ENCODE results near the gene RAD18. TPM values are rescaled to one million over a fixed set of nuclear protein-coding genes. Genes with fewer than 3 reads are reported as not detected.

RAD18 gene
- total RNA-seq, 2 donors from 2014 or later: 18.2 to 20.8 TPM

DNA sequence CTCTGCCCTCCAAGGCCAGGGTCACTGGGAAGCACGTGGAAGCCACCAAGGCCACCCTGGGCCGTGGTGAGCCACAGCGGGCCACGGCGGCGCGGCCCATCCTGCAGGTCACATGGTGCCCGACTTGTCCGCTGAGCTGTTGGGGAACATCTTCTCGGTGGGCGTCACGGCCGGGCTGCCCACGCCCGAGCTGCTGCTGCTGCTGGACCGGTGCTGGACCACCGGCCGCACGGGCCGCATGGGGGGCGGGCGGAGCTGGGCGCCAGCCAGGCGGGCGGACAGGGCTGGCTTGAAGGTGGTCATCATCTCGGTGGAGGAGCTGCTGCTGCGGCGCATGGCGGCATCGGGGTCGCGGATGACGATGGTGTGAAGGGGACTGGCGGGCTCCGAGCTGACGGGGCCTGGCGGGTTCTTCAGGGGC lies 22.1 kb upstream of the RAD18 start:
- H3K27me3 ChIP-seq (ENCODE audit: control insufficient read depth, insufficient read depth, low read length, poor library complexity, severe bottlenecking): peaks cover 6% of the 10 kb centered on the region
- WGBS, 2 experiments (ENCODE audit: insufficient coverage in 1 of 2, insufficient read length in 1 of 2): 96 to 99% methylated on average over 12 to 37 of the region's 37 CpGs
- H3K4me1 Mint-ChIP-seq: no peaks in the 10 kb centered on the region
- no peaks in the 10 kb centered on the region for H3K9me3 ChIP-seq (ENCODE audit: control insufficient read depth, low read length)
- no peak overlapping the region for H3K27ac ChIP-seq (ENCODE audit: low read depth, low read length)
- H3K9ac ChIP-seq (ENCODE audit: extremely low read depth, low read length, poor library complexity, severe bottlenecking): no peak overlapping the region
- H3K9me3 Mint-ChIP-seq: no peaks in the 10 kb centered on the region
- no peak overlapping the region for H3K4me3 ChIP-seq (ENCODE audit: low read length)
- H3K27me3 Mint-ChIP-seq (ENCODE audit: insufficient read depth): peaks cover 18% of the 10 kb centered on the region
- H3K4me1 ChIP-seq (ENCODE audit: control insufficient read depth, insufficient read depth, low read length): no peaks in the 10 kb centered on the region
- H3K27ac Mint-ChIP-seq: no peak overlapping the region
- no peak for TF ChIP-seq CTCF (conservative IDR thresholded peaks at IDR 0.05)
- H3K4me3 Mint-ChIP-seq: no peak overlapping the region
- DNase-seq: peak; percentile 40
- H3K36me3 ChIP-seq (ENCODE audit: control insufficient read depth, insufficient read depth, low read length): no peaks in the 10 kb centered on the region
- no peaks in the 10 kb centered on the region for H3K36me3 Mint-ChIP-seq (ENCODE audit: low read depth)

- H3K27ac ChIP-seq (ENCODE audit: low read depth, low read length): no peak overlapping the region
- TF ChIP-seq CTCF (conservative IDR thresholded peaks at IDR 0.05): no peak
- Mint-ChIP-seq H3K27me3 (ENCODE audit: insufficient read depth) (peaks cover 24% of the 10 kb centered on the region), H3K9me3 (no peaks in the 10 kb centered on the region), H3K36me3 (ENCODE audit: low read depth) (no peaks in the 10 kb centered on the region), H3K4me1 (no peaks in the 10 kb centered on the region), H3K4me3 (no peak overlapping the region), H3K27ac (no peak overlapping the region)
- H3K4me3 ChIP-seq (ENCODE audit: low read length): no peak overlapping the region
- peaks cover 7% of the 10 kb centered on the region for H3K27me3 ChIP-seq (ENCODE audit: control insufficient read depth, insufficient read depth, low read length, poor library complexity, severe bottlenecking)
- WGBS, 2 experiments (ENCODE audit: insufficient coverage in 1 of 2, insufficient read length in 1 of 2): 89% methylated on average over 7 of the region's 7 CpGs; no CpG with 5 or more reads in 1 of the 2 experiments
- peaks cover 4% of the 10 kb centered on the region for H3K9me3 ChIP-seq (ENCODE audit: control insufficient read depth, low read length)
- no peak overlapping the region for H3K9ac ChIP-seq (ENCODE audit: extremely low read depth, low read length, poor library complexity, severe bottlenecking)
- no peaks in the 10 kb centered on the region for H3K4me1 ChIP-seq (ENCODE audit: control insufficient read depth, insufficient read depth, low read length)
- DNase-seq: peak; percentile 20
- H3K36me3 ChIP-seq (ENCODE audit: control insufficient read depth, insufficient read depth, low read length): no peaks in the 10 kb centered on the region
These were observed 21.3 kb upstream of the RAD18 start for GRCh38 chr3:8984526-8984925.

GRCh38 chr3:8984081-8984480 lies 20.8 kb upstream of the RAD18 start:
- Histone ChIP-seq H3K9me3 (ENCODE audit: control insufficient read depth, low read length) (peaks cover 9% of the 10 kb centered on the region), H3K36me3 (ENCODE audit: control insufficient read depth, insufficient read depth, low read length) (no peaks in the 10 kb centered on the region), H3K4me1 (ENCODE audit: control insufficient read depth, insufficient read depth, low read length) (no peaks in the 10 kb centered on the region), H3K4me3 (ENCODE audit: low read length) (no peak overlapping the region), H3K9ac (ENCODE audit: extremely low read depth, low read length, poor library complexity, severe bottlenecking) (no peak overlapping the region), H3K27ac (ENCODE audit: low read depth, low read length) (no peak overlapping the region), H3K27me3 (ENCODE audit: control insufficient read depth, insufficient read depth, low read length, poor library complexity, severe bottlenecking) (peaks cover 11% of the 10 kb centered on the region)
- Mint-ChIP-seq H3K27ac (no peak overlapping the region), H3K36me3 (ENCODE audit: low read depth) (no peaks in the 10 kb centered on the region), H3K4me3 (no peak overlapping the region), H3K27me3 (ENCODE audit: insufficient read depth) (peaks cover 29% of the 10 kb centered on the region), H3K9me3 (peaks cover 3% of the 10 kb centered on the region), H3K4me1 (no peaks in the 10 kb centered on the region)
- 98 to 100% methylated on average over 4 to 5 of the region's 6 CpGs for WGBS, 2 experiments (ENCODE audit: insufficient coverage in 1 of 2, insufficient read length in 1 of 2)
- TF ChIP-seq CTCF (conservative IDR thresholded peaks at IDR 0.05): no peak
- DNase-seq: no peak
